Suppressor macrophage treated with lipopolysaccharide for 4 hours (primary cell): ENCODE results near the gene GRAPL.
"Not testable (repeated sequence)": the region's sequence is repeated elsewhere in the genome, so short reads cannot be mapped to it uniquely, and the experiment has no call there.

Source experiments
- DNase-seq: peaks from one replicate; pipeline ENCODE4 v3.0.0-alpha.2; 2020

The GRAPL gene

GRCh38 chr17:19137959-19138358 lies 10.6 kb downstream of the GRAPL start:
- not testable (repeated sequence) for DNase-seq

GRCh38 chr17:19141366-19142155 lies 14.2 kb downstream of the GRAPL start:
- DNase-seq, result not testable (repeated sequence)

- DNase-seq, result not testable (repeated sequence)
Observed at GRCh38 chr17:19142419-19142818, 15.0 kb downstream of the GRAPL start.

GRCh38 chr17:19143097-19143777 lies 15.8 kb downstream of the GRAPL start:
- DNase-seq, result not testable (repeated sequence)

GRCh38 chr17:19144373-19144772 lies 17.0 kb downstream of the GRAPL start:
- not testable (repeated sequence) for DNase-seq

- not testable (repeated sequence) for DNase-seq
Observed at GRCh38 chr17:19145471-19145870, 18.1 kb downstream of the GRAPL start.

- DNase-seq, result not testable (repeated sequence)
Observed at GRCh38 chr17:19150678-19151615, 23.6 kb downstream of the GRAPL start.

- not testable (repeated sequence) for DNase-seq
Observed at GRCh38 chr17:19157628-19158027, 30.2 kb downstream of the GRAPL start.

- DNase-seq, result not testable (repeated sequence)
Observed at GRCh38 chr17:19158478-19158877, 31.1 kb downstream of the GRAPL start.

GRCh38 chr17:19158938-19159337 lies 31.5 kb downstream of the GRAPL start:
- not testable (repeated sequence) for DNase-seq

- DNase-seq, result not testable (repeated sequence)
Observed at GRCh38 chr17:19161308-19162107, 34.1 kb downstream of the GRAPL start.

GRCh38 chr17:19162384-19163216 lies 35.2 kb downstream of the GRAPL start:
- DNase-seq, result not testable (repeated sequence)

- not testable (repeated sequence) for DNase-seq
Observed at GRCh38 chr17:19174422-19174821, 47.0 kb downstream of the GRAPL start.

GRCh38 chr17:19175410-19175809 lies 48.0 kb downstream of the GRAPL start:
- not testable (repeated sequence) for DNase-seq

GRCh38 chr17:19181040-19181875 lies 53.9 kb downstream of the GRAPL start:
- DNase-seq, result not testable (repeated sequence)

GRCh38 chr17:19187883-19188869 lies 60.8 kb downstream of the GRAPL start:
- not testable (repeated sequence) for DNase-seq

GRCh38 chr17:19188870-19189708 lies 61.7 kb downstream of the GRAPL start:
- DNase-seq, result not testable (repeated sequence)
